ENCODE data around the gene TRPM3. TPM values are rescaled to one million over a fixed set of nuclear protein-coding genes. Genes with fewer than 3 reads are reported as not detected.

Gene TRPM3
- total RNA-seq, 2 experiments from 2014 or later: not detected

DNA sequence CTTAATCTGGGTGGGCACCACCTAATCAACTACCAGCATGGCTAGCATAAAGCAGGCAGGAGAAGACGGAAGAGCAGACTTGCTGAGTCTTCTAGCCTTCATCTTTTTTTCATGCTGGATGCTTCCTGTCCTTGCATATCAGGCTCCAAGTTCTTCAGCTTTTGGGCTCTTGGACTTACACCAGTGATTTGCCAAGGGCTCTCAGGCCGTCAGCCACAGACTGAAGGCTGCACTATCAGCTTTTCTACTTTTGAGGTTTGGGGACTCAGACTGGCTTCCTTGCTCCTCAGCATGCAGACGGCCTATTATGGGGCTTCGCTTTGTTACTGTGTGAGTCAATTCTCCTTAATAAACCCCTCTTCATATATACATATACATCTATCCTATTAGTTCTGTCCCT, 180.2 kb downstream of the TRPM3 start:
- Mint-ChIP-seq H3K27ac (no peak overlapping the region), H3K27me3 (no peaks in the 10 kb centered on the region), H3K36me3 (ENCODE audit: low read depth) (no peaks in the 10 kb centered on the region), H3K9me3 (no peaks in the 10 kb centered on the region), H3K4me1 (ENCODE audit: low read depth) (no peaks in the 10 kb centered on the region), H3K4me3 (no peak overlapping the region)
- intact Hi-C loops (cut with DNase I, micrococcal nuclease): no loop called here
- peaks cover 0 to 3% of the 10 kb centered on the region in 2 experiments for H3K9me3 ChIP-seq (ENCODE audit: control insufficient read depth in 1 of 2, insufficient read depth in 1 of 2, low read length in 2 of 2)
- H3K27me3 ChIP-seq (ENCODE audit: control insufficient read depth in 1 of 2, insufficient read depth in 2 of 2, low read length in 2 of 2): peaks cover 0 to 5% of the 10 kb centered on the region in 2 experiments
- ChIA-PET CTCF (no interaction called here), POLR2A (no interaction called here)
- no peaks in the 10 kb centered on the region for H3K36me3 ChIP-seq (ENCODE audit: insufficient read depth, low read length)
- DNase-seq (no peak), ATAC-seq (ENCODE audit: poor library complexity) (no peak)
- no peak overlapping the region for H3K27ac ChIP-seq (ENCODE audit: low read depth in 1 of 2, low read length in 2 of 2)
- no peak overlapping the region for H3K4me3 ChIP-seq (ENCODE audit: low read length)
- no peaks in the 10 kb centered on the region for H3K4me1 ChIP-seq (ENCODE audit: insufficient read depth, low read length)
- TF ChIP-seq, protein P1, sequence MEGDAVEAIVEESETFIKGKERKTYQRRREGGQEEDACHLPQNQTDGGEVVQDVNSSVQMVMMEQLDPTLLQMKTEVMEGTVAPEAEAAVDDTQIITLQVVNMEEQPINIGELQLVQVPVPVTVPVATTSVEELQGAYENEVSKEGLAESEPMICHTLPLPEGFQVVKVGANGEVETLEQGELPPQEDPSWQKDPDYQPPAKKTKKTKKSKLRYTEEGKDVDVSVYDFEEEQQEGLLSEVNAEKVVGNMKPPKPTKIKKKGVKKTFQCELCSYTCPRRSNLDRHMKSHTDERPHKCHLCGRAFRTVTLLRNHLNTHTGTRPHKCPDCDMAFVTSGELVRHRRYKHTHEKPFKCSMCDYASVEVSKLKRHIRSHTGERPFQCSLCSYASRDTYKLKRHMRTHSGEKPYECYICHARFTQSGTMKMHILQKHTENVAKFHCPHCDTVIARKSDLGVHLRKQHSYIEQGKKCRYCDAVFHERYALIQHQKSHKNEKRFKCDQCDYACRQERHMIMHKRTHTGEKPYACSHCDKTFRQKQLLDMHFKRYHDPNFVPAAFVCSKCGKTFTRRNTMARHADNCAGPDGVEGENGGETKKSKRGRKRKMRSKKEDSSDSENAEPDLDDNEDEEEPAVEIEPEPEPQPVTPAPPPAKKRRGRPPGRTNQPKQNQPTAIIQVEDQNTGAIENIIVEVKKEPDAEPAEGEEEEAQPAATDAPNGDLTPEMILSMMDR (IDR thresholded peaks at IDR 0.05): no peak

DNA sequence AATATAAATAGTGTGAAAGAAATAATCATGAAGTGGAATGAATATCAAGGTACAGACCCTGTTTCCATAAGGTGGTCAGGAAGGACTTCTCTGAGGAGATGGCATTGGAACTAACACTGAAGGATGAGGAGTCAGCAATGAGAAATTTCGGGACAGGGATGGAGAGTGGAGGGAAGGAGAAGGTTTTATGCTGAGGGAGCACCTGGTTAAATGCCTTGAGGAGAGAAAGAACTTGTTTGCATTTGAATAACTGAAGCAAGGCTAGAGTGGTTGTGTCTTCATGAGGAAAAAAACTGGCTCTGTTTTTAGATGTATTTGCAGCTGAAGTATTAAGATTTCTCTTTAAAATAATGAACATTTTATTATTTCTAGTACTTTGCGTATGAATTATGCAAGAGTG, 180.8 kb downstream of the TRPM3 start:
- no peaks in the 10 kb centered on the region for H3K4me1 ChIP-seq (ENCODE audit: insufficient read depth, low read length)
- H3K9me3 ChIP-seq (ENCODE audit: control insufficient read depth in 1 of 2, insufficient read depth in 1 of 2, low read length in 2 of 2): peaks cover 0 to 3% of the 10 kb centered on the region in 2 experiments
- Mint-ChIP-seq H3K4me3 (no peak overlapping the region), H3K27ac (no peak overlapping the region), H3K9me3 (no peaks in the 10 kb centered on the region), H3K4me1 (ENCODE audit: low read depth) (no peaks in the 10 kb centered on the region), H3K27me3 (no peaks in the 10 kb centered on the region), H3K36me3 (ENCODE audit: low read depth) (no peaks in the 10 kb centered on the region)
- ChIA-PET POLR2A (no interaction called here), CTCF (no interaction called here)
- TF ChIP-seq, protein P1 (IDR thresholded peaks at IDR 0.05): no peak
- peaks cover 0 to 5% of the 10 kb centered on the region in 2 experiments for H3K27me3 ChIP-seq (ENCODE audit: control insufficient read depth in 1 of 2, insufficient read depth in 2 of 2, low read length in 2 of 2)
- DNase-seq: no peak
- no peak overlapping the region for H3K4me3 ChIP-seq (ENCODE audit: low read length)
- intact Hi-C loops (cut with DNase I, micrococcal nuclease): no loop called here
- ATAC-seq (ENCODE audit: poor library complexity): no peak
- no peaks in the 10 kb centered on the region for H3K36me3 ChIP-seq (ENCODE audit: insufficient read depth, low read length)
- H3K27ac ChIP-seq (ENCODE audit: low read depth in 1 of 2, low read length in 2 of 2): no peak overlapping the region

DNA sequence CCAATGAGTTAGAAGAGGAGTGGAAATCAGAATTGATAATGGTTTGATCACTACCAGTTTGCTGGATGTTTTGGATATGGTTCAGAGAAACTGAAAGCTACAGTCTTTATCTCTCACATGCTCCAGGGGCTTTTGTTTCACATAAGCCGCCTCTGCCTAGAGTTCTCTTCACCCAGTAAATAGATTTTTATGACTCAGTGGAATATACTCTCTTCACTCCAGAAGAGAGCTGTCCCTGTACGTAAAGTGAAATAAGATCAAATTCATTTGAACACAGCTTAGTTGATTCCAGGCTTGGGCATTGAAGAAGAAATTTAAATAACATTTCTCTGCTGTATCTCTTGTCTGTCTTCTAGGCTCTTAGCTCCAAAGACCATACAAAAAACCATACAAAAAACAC, 184.9 kb downstream of the TRPM3 start:
- CTCF ChIA-PET: no interaction called here

More for the DNA sequence above, 184.9 kb downstream of the TRPM3 start:
- Histone ChIP-seq H3K27me3 (ENCODE audit: control insufficient read depth in 1 of 2, insufficient read depth in 2 of 2, low read length in 2 of 2) (peaks cover 0 to 5% of the 10 kb centered on the region in 2 experiments), H3K4me3 (ENCODE audit: low read length) (no peak overlapping the region), H3K27ac (ENCODE audit: low read depth in 1 of 2, low read length in 2 of 2) (no peak overlapping the region), H3K36me3 (ENCODE audit: insufficient read depth, low read length) (no peaks in the 10 kb centered on the region), H3K9me3 (ENCODE audit: control insufficient read depth in 1 of 2, insufficient read depth in 1 of 2, low read length in 2 of 2) (no peaks in the 10 kb centered on the region), H3K4me1 (ENCODE audit: insufficient read depth, low read length) (no peaks in the 10 kb centered on the region)
- Mint-ChIP-seq H3K4me3 (no peak overlapping the region), H3K27me3 (no peaks in the 10 kb centered on the region), H3K9me3 (no peaks in the 10 kb centered on the region), H3K4me1 (ENCODE audit: low read depth) (no peaks in the 10 kb centered on the region), H3K36me3 (ENCODE audit: low read depth) (no peaks in the 10 kb centered on the region), H3K27ac (no peak overlapping the region)
- POLR2A ChIA-PET: no interaction called here
- intact Hi-C loops (cut with DNase I, micrococcal nuclease): no loop called here
- TF ChIP-seq, protein P1 (IDR thresholded peaks at IDR 0.05): no peak
- ATAC-seq (ENCODE audit: poor library complexity) (no peak), DNase-seq (no peak)

All from CD4-positive, alpha-beta T cell (primary cell).